ENCODE data around the gene ETS2.
A peak's percentile ranks its signal among the peaks of the same experiment; 100 is the strongest.

Gene ETS2

DNA sequence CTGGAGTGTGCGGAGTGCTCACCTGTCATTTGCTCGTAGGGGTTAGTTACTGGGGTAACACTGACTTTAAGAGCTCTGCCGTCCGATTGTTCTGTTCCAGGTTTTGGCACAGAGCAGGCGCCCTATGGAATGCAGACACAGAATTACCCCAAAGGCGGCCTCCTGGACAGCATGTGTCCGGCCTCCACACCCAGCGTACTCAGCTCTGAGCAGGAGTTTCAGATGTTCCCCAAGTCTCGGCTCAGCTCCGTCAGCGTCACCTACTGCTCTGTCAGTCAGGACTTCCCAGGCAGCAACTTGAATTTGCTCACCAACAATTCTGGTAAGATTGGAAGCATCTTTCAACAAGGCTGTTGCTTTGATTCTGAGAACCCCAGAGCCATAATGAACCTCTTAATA lies 12.6 kb downstream of the ETS2 start:
- TF ChIP-seq TCF12 (IDR thresholded peaks at IDR 0.05; ENCODE audit: low read depth): no peak
- TF ChIP-seq, protein P1, sequence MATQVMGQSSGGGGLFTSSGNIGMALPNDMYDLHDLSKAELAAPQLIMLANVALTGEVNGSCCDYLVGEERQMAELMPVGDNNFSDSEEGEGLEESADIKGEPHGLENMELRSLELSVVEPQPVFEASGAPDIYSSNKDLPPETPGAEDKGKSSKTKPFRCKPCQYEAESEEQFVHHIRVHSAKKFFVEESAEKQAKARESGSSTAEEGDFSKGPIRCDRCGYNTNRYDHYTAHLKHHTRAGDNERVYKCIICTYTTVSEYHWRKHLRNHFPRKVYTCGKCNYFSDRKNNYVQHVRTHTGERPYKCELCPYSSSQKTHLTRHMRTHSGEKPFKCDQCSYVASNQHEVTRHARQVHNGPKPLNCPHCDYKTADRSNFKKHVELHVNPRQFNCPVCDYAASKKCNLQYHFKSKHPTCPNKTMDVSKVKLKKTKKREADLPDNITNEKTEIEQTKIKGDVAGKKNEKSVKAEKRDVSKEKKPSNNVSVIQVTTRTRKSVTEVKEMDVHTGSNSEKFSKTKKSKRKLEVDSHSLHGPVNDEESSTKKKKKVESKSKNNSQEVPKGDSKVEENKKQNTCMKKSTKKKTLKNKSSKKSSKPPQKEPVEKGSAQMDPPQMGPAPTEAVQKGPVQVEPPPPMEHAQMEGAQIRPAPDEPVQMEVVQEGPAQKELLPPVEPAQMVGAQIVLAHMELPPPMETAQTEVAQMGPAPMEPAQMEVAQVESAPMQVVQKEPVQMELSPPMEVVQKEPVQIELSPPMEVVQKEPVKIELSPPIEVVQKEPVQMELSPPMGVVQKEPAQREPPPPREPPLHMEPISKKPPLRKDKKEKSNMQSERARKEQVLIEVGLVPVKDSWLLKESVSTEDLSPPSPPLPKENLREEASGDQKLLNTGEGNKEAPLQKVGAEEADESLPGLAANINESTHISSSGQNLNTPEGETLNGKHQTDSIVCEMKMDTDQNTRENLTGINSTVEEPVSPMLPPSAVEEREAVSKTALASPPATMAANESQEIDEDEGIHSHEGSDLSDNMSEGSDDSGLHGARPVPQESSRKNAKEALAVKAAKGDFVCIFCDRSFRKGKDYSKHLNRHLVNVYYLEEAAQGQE (IDR thresholded peaks at IDR 0.05; ENCODE audit: low read depth): no peak
- TF ChIP-seq, protein P2, sequence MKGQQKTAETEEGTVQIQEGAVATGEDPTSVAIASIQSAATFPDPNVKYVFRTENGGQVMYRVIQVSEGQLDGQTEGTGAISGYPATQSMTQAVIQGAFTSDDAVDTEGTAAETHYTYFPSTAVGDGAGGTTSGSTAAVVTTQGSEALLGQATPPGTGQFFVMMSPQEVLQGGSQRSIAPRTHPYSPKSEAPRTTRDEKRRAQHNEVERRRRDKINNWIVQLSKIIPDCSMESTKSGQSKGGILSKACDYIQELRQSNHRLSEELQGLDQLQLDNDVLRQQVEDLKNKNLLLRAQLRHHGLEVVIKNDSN (IDR thresholded peaks at IDR 0.05): no peak
- no peak for TF ChIP-seq ZBTB7A (IDR thresholded peaks at IDR 0.05; ENCODE audit: low read depth)
- no peak for TF ChIP-seq NFIC (IDR thresholded peaks at IDR 0.05)
- TF ChIP-seq YY1 (IDR thresholded peaks at IDR 0.05; ENCODE audit: low read depth): no peak
- TF ChIP-seq RAD21 (IDR thresholded peaks at IDR 0.05; ENCODE audit: low read depth): no peak
- no peak for TF ChIP-seq CEBPB (IDR thresholded peaks at IDR 0.05)
- no peak for TF ChIP-seq CREB1 (IDR thresholded peaks at IDR 0.05; ENCODE audit: low read depth)
- no peak for TF ChIP-seq EGR1 (IDR thresholded peaks at IDR 0.05)
- no peak for TF ChIP-seq TEAD4 (IDR thresholded peaks at IDR 0.05)
- TF ChIP-seq EP300 (IDR thresholded peaks at IDR 0.05; ENCODE audit: borderline replicate concordance): no peak
- TF ChIP-seq FOXM1 (IDR thresholded peaks at IDR 0.05; ENCODE audit: borderline replicate concordance, low read depth): no peak
- TF ChIP-seq, protein P3, sequence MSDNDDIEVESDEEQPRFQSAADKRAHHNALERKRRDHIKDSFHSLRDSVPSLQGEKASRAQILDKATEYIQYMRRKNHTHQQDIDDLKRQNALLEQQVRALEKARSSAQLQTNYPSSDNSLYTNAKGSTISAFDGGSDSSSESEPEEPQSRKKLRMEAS (IDR thresholded peaks at IDR 0.05): no peak
- no peak for TF ChIP-seq TAF1 (IDR thresholded peaks at IDR 0.05; ENCODE audit: low read depth)

GRCh38 chr21:38819051-38819718 lies 13.5 kb downstream of the ETS2 start:
- TF ChIP-seq ZBTB7A (IDR thresholded peaks at IDR 0.05; ENCODE audit: low read depth) (no peak), RAD21 (IDR thresholded peaks at IDR 0.05; ENCODE audit: low read depth) (0 out of 2 replicates have a peak, but pooled peaks have one; percentile 20)

DNA sequence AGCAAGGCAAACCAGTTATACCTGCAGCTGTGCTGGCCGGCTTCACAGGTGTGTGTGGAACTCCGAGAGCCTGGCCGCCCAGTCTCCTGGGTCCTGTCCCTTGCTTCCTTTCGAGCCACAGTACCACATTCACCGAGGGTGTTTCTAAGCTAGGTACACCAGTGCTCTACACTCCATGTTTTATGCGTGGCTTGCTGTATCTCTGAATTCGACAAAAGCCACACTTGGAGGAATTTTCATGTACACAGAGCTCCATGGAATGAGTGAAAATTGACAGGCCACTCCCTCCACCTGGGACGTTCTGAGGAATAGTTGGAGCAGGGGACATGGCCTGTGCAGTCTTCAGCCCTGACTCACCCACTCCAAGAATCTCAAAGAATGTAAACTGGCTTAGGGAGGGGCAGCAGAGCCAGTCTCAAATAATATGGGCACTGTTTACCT lies 14.0 kb downstream of the ETS2 start:
- TF ChIP-seq TCF12 (IDR thresholded peaks at IDR 0.05; ENCODE audit: low read depth) (peak; percentile 88), YY1 (IDR thresholded peaks at IDR 0.05; ENCODE audit: low read depth) (no peak), EGR1 (IDR thresholded peaks at IDR 0.05) (no peak), CREB1 (IDR thresholded peaks at IDR 0.05; ENCODE audit: low read depth) (no peak), TAF1 (IDR thresholded peaks at IDR 0.05; ENCODE audit: low read depth) (no peak), NFIC (IDR thresholded peaks at IDR 0.05) (peak; percentile 48), CEBPB (IDR thresholded peaks at IDR 0.05) (no peak), FOXM1 (IDR thresholded peaks at IDR 0.05; ENCODE audit: borderline replicate concordance, low read depth) (no peak), EP300 (IDR thresholded peaks at IDR 0.05; ENCODE audit: borderline replicate concordance) (peak; percentile 47; the same call in 1 of the 2 replicates), ZBTB7A (IDR thresholded peaks at IDR 0.05; ENCODE audit: low read depth) (no peak), TEAD4 (IDR thresholded peaks at IDR 0.05) (peak; percentile 84), RAD21 (IDR thresholded peaks at IDR 0.05; ENCODE audit: low read depth) (no peak; the same call in none of the 2 replicates)
- TF ChIP-seq, protein P1 (IDR thresholded peaks at IDR 0.05; ENCODE audit: low read depth): no peak
- TF ChIP-seq, protein P3 (IDR thresholded peaks at IDR 0.05): no peak; the same call in 1 of the 2 replicates
- TF ChIP-seq, protein P2 (IDR thresholded peaks at IDR 0.05): no peak

- TF ChIP-seq ZBTB7A (IDR thresholded peaks at IDR 0.05; ENCODE audit: low read depth) (no peak), CEBPB (IDR thresholded peaks at IDR 0.05) (no peak), EP300 (IDR thresholded peaks at IDR 0.05; ENCODE audit: borderline replicate concordance) (no peak), NFIC (IDR thresholded peaks at IDR 0.05) (no peak), YY1 (IDR thresholded peaks at IDR 0.05; ENCODE audit: low read depth) (no peak), RAD21 (IDR thresholded peaks at IDR 0.05; ENCODE audit: low read depth) (no peak)
These were observed 14.9 kb downstream of the ETS2 start for GRCh38 chr21:38820471-38821239.

GRCh38 chr21:38821248-38821647 lies 15.5 kb downstream of the ETS2 start:
- TF ChIP-seq, protein P3 (IDR thresholded peaks at IDR 0.05): no peak
- TF ChIP-seq CEBPB (IDR thresholded peaks at IDR 0.05) (no peak), EP300 (IDR thresholded peaks at IDR 0.05; ENCODE audit: borderline replicate concordance) (no peak), RAD21 (IDR thresholded peaks at IDR 0.05; ENCODE audit: low read depth) (no peak), CREB1 (IDR thresholded peaks at IDR 0.05; ENCODE audit: low read depth) (no peak), TEAD4 (IDR thresholded peaks at IDR 0.05) (no peak), YY1 (IDR thresholded peaks at IDR 0.05; ENCODE audit: low read depth) (no peak), TCF12 (IDR thresholded peaks at IDR 0.05; ENCODE audit: low read depth) (no peak), FOXM1 (IDR thresholded peaks at IDR 0.05; ENCODE audit: borderline replicate concordance, low read depth) (no peak), NFIC (IDR thresholded peaks at IDR 0.05) (no peak), ZBTB7A (IDR thresholded peaks at IDR 0.05; ENCODE audit: low read depth) (no peak), EGR1 (IDR thresholded peaks at IDR 0.05) (no peak), TAF1 (IDR thresholded peaks at IDR 0.05; ENCODE audit: low read depth) (no peak)
- TF ChIP-seq, protein P1 (IDR thresholded peaks at IDR 0.05; ENCODE audit: low read depth): no peak
- TF ChIP-seq, protein P2 (IDR thresholded peaks at IDR 0.05): no peak

Measured in Ishikawa (cell line).